ENCODE data around the gene MBOAT1. TPM values are rescaled to one million over a fixed set of nuclear protein-coding genes. Genes with fewer than 3 reads are reported as not detected.

Gene MBOAT1
- total RNA-seq, 1 donor from 2014 or later, result 83.3 TPM

DNA sequence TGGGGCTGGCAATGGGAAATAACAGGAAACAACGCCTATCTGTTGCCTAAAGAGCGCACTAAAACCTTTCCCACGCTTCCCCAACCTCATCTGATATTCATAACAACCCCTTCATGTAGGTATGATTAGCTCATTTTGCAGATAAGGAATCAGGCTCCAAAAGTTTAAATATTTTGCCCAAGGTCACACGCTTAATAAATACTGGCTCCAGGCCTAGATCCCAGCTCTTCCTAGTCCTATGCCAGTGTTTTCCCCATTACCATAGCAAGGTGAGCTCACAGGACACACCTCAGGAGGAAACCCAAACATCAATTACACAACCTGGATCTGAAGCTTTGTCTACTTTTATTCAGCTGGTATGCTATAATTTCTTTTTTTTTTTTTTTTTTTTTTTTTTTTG, 19.6 kb downstream of the MBOAT1 start:
- no peaks in the 10 kb centered on the region for H3K9me3 Mint-ChIP-seq
- H3K4me3 Mint-ChIP-seq, result no peak overlapping the region
- H3K27me3 Mint-ChIP-seq, result no peaks in the 10 kb centered on the region
- peaks cover 21% of the 10 kb centered on the region for H3K36me3 Mint-ChIP-seq
- peaks cover 12% of the 10 kb centered on the region for H3K4me1 Mint-ChIP-seq (ENCODE audit: unreplicated experiment)
- TF ChIP-seq, protein P1, sequence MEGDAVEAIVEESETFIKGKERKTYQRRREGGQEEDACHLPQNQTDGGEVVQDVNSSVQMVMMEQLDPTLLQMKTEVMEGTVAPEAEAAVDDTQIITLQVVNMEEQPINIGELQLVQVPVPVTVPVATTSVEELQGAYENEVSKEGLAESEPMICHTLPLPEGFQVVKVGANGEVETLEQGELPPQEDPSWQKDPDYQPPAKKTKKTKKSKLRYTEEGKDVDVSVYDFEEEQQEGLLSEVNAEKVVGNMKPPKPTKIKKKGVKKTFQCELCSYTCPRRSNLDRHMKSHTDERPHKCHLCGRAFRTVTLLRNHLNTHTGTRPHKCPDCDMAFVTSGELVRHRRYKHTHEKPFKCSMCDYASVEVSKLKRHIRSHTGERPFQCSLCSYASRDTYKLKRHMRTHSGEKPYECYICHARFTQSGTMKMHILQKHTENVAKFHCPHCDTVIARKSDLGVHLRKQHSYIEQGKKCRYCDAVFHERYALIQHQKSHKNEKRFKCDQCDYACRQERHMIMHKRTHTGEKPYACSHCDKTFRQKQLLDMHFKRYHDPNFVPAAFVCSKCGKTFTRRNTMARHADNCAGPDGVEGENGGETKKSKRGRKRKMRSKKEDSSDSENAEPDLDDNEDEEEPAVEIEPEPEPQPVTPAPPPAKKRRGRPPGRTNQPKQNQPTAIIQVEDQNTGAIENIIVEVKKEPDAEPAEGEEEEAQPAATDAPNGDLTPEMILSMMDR (conservative IDR thresholded peaks at IDR 0.05), result no peak
- no peak for DNase-seq (ENCODE audit: extremely low spot score, unreplicated experiment)
- no peak overlapping the region for H3K27ac Mint-ChIP-seq

- Mint-ChIP-seq H3K9me3 (no peaks in the 10 kb centered on the region), H3K27ac (no peak overlapping the region), H3K27me3 (no peaks in the 10 kb centered on the region), H3K4me1 (ENCODE audit: unreplicated experiment) (peaks cover 6% of the 10 kb centered on the region), H3K36me3 (peaks cover 21% of the 10 kb centered on the region), H3K4me3 (no peak overlapping the region)
- no peak for DNase-seq (ENCODE audit: extremely low spot score, unreplicated experiment)
- TF ChIP-seq, protein P1 (conservative IDR thresholded peaks at IDR 0.05), result no peak
These were observed 20.3 kb downstream of the MBOAT1 start for GRCh38 chr6:20191992-20192391.

DNA sequence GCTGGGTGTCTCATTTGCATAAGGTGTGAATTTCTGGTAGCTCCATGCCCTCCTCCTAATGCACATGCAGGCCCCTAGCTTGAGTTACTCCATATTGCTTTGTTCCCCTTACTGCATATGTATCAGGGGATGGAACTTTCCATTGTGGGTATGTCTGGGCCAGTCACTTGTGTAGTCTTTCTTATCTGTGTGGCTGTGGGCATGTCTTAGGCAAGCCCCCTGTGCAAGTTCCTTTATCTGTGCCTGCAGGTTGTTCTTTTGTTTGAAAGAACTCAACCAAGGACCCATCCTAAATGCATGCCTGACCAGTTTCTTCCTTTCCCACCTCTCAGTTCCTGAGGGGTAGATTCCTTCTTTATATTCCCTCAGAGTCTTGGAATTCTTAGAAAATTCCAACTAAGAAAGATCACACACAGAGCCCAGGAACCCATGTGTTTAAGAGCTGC, 23.6 kb downstream of the MBOAT1 start:
- no peaks in the 10 kb centered on the region for H3K27me3 Mint-ChIP-seq
- peaks cover 30% of the 10 kb centered on the region for H3K36me3 Mint-ChIP-seq
- TF ChIP-seq, protein P1 (conservative IDR thresholded peaks at IDR 0.05), result no peak
- no peaks in the 10 kb centered on the region for H3K9me3 Mint-ChIP-seq
- peak overlapping the region; percentile 10 for H3K27ac Mint-ChIP-seq
- no peak overlapping the region for H3K4me3 Mint-ChIP-seq
- H3K4me1 Mint-ChIP-seq (ENCODE audit: unreplicated experiment), result peaks cover 5% of the 10 kb centered on the region
- no peak for DNase-seq (ENCODE audit: extremely low spot score, unreplicated experiment)

- DNase-seq (ENCODE audit: extremely low spot score, unreplicated experiment), result no peak
- Mint-ChIP-seq H3K4me1 (ENCODE audit: unreplicated experiment) (peaks cover 6% of the 10 kb centered on the region), H3K4me3 (no peak overlapping the region), H3K27me3 (no peaks in the 10 kb centered on the region), H3K27ac (no peak overlapping the region), H3K36me3 (peaks cover 32% of the 10 kb centered on the region), H3K9me3 (no peaks in the 10 kb centered on the region)
- TF ChIP-seq, protein P1 (conservative IDR thresholded peaks at IDR 0.05), result no peak
These were observed 25.3 kb downstream of the MBOAT1 start for GRCh38 chr6:20186981-20187380.

- H3K9me3 Mint-ChIP-seq, result no peaks in the 10 kb centered on the region
- H3K27ac Mint-ChIP-seq, result peak overlapping the region; percentile 13
- H3K27me3 Mint-ChIP-seq, result no peaks in the 10 kb centered on the region
- DNase-seq (ENCODE audit: extremely low spot score, unreplicated experiment), result no peak
- peaks cover 33% of the 10 kb centered on the region for H3K36me3 Mint-ChIP-seq
- peaks cover 6% of the 10 kb centered on the region for H3K4me1 Mint-ChIP-seq (ENCODE audit: unreplicated experiment)
- TF ChIP-seq, protein P1 (conservative IDR thresholded peaks at IDR 0.05), result no peak
- H3K4me3 Mint-ChIP-seq, result peak overlapping the region; percentile 7
These were observed 28.6 kb downstream of the MBOAT1 start for GRCh38 chr6:20183706-20184105.
